Activated T-cell treated with anti-CD3 and anti-CD28 coated beads, Interleukin-2, amount 50 U/mL, for 48 hours (primary cell): Measurements from ENCODE around the gene HEPN1.
A peak's percentile ranks its signal among the peaks of the same experiment; 100 is the strongest.

Source experiments
- DNase-seq, 2 experiments: peaks; one replicate each; pipeline ENCODE4 v3.0.0-alpha.2; 2020

The HEPN1 gene

DNA sequence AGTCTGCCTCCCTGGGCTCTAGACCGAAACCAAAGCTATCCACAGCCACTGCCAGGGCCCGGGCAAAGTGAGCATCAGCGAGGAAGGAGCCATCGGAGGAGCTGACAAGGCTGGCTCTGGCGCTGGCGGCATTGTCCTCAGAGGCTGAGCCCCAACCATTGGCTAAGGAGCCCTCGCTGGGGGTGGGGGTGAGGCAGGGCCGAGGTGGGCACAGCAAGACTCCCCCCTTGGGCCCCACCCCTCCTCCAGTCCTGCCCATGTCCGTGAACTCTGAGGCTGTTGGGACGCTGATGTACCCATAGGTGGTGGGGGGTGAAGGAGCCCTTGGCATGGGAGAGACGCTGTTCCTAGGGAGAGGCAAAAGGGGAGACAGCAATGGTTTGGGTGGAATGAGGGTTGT lies 32.6 kb upstream of the HEPN1 start:
- DNase-seq, result no peak

GRCh38 chr11:124886978-124887666 lies 31.9 kb upstream of the HEPN1 start:
- no peak for DNase-seq

GRCh38 chr11:124887667-124888013 lies 31.4 kb upstream of the HEPN1 start:
- no peak for DNase-seq

- no peak for DNase-seq
These were observed 29.6 kb upstream of the HEPN1 start for GRCh38 chr11:124889191-124890091.

DNA sequence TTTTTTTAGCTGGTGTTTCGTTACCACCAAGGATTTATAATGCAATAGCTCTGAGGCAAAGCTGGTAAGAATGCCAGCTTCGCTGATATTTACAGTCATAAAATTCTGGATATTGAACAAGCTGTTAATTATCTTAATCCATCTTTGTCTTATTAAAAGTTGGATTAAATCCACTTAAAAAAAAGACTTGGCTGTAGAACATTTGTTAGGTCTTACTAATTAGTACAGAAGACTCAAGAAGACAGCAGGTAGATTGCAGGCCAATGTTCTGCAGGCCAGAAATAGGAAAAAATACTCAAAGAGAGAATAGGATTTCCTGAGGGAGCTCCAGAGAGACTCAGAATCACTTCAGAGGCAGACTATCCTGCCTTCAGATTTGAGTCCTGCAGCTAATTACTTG lies 28.9 kb upstream of the HEPN1 start:
- DNase-seq, result no peak

DNA sequence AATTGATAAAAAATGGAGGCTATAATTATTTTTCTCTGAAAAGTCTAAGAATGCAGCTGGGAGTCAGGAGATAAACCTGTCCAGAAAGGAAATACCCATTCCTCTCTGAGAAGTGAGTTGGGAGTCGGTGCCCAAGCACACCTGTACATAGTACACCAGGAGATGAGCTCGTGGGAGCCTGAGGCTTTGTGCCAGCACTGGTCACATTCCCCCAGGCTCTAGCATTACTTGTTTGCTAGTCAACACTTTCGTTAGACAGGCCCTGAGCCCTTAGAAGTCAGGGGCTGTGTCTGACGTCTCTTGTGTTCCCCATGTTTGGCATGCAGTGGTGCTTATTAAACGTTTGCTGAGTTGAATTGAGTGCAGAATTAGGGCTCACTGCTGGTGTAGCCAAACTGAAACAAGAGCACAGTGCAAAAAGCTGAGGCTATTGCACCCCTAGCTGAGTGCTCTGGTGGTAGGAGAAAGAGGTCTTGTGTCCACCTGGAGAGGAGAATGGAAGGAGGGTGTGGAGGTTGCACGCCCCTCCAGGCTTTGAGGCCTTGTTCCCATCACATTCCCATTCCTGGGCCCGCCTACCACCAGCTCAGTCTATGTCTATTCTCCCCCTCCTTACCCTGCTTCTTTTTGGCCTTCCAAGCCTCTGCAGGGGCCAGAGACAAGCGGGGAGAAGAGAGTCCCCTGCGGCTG lies 28.2 kb upstream of the HEPN1 start:
- no peak for DNase-seq

GRCh38 chr11:124891373-124891861 lies 27.6 kb upstream of the HEPN1 start:
- no peak for DNase-seq

GRCh38 chr11:124892146-124892545 lies 26.9 kb upstream of the HEPN1 start:
- DNase-seq, result peak in 1 of 2 experiments; percentile 3

- peak in 1 of 2 experiments; percentile 10 for DNase-seq
These were observed 26.1 kb upstream of the HEPN1 start for GRCh38 chr11:124892750-124893454.

DNA sequence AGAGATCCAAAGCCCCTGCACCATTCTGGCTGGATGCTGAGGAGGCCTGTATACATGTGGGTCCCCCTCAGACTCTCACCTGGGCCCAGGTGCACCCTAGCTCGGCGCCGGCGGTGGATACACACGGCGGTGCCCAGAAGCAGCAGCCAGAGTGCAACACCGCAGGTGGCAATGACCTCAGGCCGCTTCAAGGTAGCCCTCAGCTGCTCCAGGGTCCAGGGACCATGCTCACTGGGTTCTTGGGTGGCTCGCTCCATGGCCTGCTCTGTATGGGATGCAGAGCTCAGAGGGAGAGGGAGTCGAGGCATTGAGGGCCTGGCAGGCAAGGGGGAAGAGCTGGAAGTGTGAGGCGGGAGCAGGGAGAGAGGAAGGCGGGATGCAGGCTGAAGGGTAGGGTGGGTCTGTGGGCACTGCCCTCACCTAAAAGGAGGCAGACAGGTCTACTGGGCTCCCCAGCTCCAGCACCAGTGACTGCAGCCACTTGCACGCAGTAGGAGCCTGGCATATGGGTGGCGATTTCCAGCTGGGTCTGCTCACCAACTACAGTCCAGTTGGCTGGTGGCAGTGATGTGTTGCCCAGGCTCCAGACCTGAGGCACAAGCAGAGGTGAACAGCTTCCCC lies 25.2 kb upstream of the HEPN1 start:
- DNase-seq, result no peak

GRCh38 chr11:124894606-124895430 lies 24.2 kb upstream of the HEPN1 start:
- DNase-seq, result no peak

DNA sequence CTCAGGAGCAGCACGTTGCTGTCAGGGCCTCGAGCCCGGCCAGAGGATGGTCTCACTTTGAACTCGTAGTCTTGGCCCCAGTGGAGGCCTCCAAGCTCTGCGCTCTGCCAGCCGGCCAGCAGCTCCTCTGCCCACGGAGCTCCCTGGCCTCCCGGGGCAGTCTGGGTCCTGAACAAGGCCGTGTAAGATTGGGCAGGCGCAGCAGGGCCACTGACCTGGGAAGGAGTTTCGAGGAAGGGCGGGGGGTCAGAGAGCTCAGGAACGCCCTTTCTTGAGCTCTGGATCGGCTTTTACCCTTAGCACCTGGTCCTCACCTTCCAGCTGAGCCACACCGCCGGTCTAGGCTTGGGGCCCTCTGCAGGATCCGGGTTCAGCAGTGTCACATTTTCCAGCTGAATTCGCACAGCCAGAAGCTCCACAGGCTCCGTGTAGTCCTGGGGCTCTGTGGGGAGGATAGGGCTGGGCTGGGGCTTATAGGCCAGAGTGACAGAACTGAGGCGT lies 23.5 kb upstream of the HEPN1 start:
- DNase-seq, result no peak

- DNase-seq, result no peak
These were observed 22.8 kb upstream of the HEPN1 start for GRCh38 chr11:124896071-124896750.

- DNase-seq, result no peak
These were observed 22.1 kb upstream of the HEPN1 start for GRCh38 chr11:124896821-124897391.

DNA sequence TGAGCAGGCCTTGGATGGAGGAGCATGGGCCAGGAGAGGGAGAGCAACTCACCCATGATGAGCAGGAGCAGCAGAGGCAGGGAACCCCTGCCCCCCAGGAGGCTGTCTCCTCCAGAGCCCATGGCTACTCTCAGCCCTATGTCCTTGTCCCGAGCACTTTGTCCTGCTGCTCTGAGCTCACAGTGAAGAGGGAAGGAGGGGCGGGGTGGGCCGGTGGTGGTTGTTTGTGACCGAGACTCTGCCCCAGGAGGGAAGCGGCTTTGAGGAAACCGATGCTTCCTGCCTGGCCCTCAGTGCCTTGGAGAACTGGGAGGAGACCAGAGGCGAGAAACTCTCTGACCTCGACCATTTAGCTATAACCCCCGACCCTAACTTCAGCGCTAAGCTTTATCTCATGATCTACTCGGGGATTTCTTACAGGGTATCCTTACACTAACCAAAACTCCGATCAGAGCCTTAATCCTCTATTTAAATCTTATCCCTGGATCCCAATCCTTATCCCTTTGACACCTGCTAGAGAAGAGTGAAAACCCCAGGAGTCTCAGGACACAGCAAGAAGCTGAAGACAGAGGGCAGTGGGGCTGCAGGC lies 21.3 kb upstream of the HEPN1 start, which contains the start of gene ROBO4:
ROBO4 (minus strand) TSS at position 192 of the 589 bp plus-strand sequence; CDS start at position 122, 70 bp downstream.
- DNase-seq, result no peak

- no peak for DNase-seq
These were observed 20.8 kb upstream of the HEPN1 start for GRCh38 chr11:124898263-124898680.

- DNase-seq, result no peak
These were observed 20.3 kb upstream of the HEPN1 start for GRCh38 chr11:124898711-124899110.

DNA sequence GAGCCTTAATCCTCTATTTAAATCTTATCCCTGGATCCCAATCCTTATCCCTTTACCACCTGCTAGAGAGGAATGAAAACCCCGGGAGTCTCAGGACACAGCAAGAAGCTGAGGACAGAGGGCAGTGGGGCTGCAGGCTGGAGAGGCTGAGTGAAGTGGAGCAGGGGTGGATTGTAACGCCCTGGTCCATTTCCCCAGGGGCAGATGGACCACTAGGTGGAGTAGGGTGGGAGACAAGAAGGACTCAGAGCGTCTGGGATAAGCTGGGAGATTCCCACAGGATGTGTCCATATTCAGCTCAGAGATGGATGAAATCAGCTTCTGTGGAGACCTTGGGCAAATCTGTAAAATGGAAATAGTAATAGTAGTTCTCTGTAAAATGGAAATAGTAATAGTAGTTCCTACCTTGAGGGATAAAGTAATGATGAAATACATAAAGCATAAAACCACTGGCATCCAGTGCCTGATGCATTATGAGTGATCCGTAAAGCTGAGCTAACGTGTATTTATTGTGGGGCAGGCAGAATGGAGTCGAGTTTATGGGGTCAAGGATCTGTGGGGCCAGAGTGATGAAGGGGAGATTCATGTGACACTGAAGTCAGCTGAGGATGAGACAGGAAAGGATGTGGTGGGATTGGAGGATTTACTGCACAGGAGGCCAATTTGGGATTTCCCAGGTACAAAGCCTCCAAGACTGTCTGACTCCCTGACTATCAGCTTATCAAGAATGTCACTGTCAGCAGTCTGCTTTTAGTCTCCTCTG lies 19.5 kb upstream of the HEPN1 start:
- DNase-seq, result no peak

GRCh38 chr11:124900464-124900863 lies 18.6 kb upstream of the HEPN1 start:
- DNase-seq, result no peak
